Ascending aorta (tissue), 2 donors: ENCODE measurements around the gene FGFR3. TPM values are rescaled to one million over a fixed set of nuclear protein-coding genes. Genes with fewer than 3 reads are reported as not detected.

ENCODE experiments used
- DNase-seq, 2 donors: peaks; one replicate each; pipeline ENCODE4 v3.0.0-alpha.2; 2019; ENCODE audit warnings: low spot score in 2 of 2
- H3K27ac ChIP-seq, 2 donors: fragments of 200-600 bp; sonication (generic); one replicate each; pipeline ENCODE4 v1.5.1; 2016 to 2017; ENCODE audit warnings: mild to moderate bottlenecking in 1 of 2
- H3K27me3 ChIP-seq: fragments of 200-600 bp; sonication (generic); one replicate; pipeline ENCODE4 v1.5.1; 2017
- H3K36me3 ChIP-seq, 2 donors: fragments of 200-600 bp; sonication (generic); one replicate each; pipeline ENCODE4 v1.5.1; 2016
- H3K4me1 ChIP-seq, 2 donors: fragments of 200-600 bp; sonication (generic); one replicate each; pipeline ENCODE4 v1.5.1; 2016 to 2017; ENCODE audit warnings: mild to moderate bottlenecking in 1 of 2
- H3K4me3 ChIP-seq, 2 donors: fragments of 200-600 bp; sonication (generic); one replicate each; pipeline ENCODE4 v1.5.1; 2016 to 2017; ENCODE audit warnings: mild to moderate bottlenecking in 1 of 2
- H3K9me3 ChIP-seq, 2 donors: fragments of 200-600 bp; sonication (generic); one replicate each; pipeline ENCODE4 v1.5.1; 2016
- intact Hi-C: fragments of 100-400 bp; cut with DNase I; formaldehyde crosslinking; loops from one replicate; pipeline ENCODE4 v1.15.1; 2023
- total RNA-seq: library from RNA; depleted of rRNA; stranded (reverse); fragments of >200 nt; gene quantifications from one replicate; pipeline ENCODE4 v1.1.0, GENCODE V29; 2016
- TF ChIP-seq, protein P1 (sequence below), 3 experiments: fragments of 200-600 bp in 2 of 3; fragments of 450-650 bp in 1 of 3; sonication (generic) in 2 of 3; IDR thresholded peaks; one replicate each; pipeline ENCODE4 v1.5.1; 2016 to 2019; ENCODE audit warnings: antibody characterized with exemption in 3 of 3, mild to moderate bottlenecking in 1 of 3, moderate library complexity in 1 of 3

FGFR3 gene
- total RNA-seq, 1 donor from 2014 or later, result 3.7 TPM

DNA sequence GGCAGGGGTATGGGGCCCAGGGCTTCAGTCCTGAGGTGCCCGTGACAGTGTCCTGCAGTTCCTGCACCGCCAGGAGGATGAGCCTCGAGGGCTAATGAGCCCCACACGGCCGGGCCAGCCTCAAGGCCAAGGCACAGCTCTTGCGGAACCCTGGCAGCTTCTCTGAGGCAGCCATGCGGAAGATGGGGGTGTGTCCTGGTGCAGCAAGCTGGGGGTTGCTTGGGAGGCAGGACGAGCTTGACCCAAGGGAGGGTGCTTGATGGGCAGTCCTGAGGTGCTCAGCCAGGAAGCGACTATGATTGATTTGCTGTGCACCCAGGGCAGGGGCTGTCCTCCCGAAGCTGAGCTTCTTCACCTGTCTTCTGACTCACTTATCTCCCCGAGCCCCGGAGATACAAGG, 9.1 kb upstream of the FGFR3 start:
- Histone ChIP-seq H3K4me3 (no peak overlapping the region), H3K36me3 (no peaks in the 10 kb centered on the region), H3K27ac (no peak overlapping the region), H3K4me1 (no peaks in the 10 kb centered on the region), H3K9me3 (no peaks in the 10 kb centered on the region), H3K27me3 (no peaks in the 10 kb centered on the region)
- TF ChIP-seq, protein P1, sequence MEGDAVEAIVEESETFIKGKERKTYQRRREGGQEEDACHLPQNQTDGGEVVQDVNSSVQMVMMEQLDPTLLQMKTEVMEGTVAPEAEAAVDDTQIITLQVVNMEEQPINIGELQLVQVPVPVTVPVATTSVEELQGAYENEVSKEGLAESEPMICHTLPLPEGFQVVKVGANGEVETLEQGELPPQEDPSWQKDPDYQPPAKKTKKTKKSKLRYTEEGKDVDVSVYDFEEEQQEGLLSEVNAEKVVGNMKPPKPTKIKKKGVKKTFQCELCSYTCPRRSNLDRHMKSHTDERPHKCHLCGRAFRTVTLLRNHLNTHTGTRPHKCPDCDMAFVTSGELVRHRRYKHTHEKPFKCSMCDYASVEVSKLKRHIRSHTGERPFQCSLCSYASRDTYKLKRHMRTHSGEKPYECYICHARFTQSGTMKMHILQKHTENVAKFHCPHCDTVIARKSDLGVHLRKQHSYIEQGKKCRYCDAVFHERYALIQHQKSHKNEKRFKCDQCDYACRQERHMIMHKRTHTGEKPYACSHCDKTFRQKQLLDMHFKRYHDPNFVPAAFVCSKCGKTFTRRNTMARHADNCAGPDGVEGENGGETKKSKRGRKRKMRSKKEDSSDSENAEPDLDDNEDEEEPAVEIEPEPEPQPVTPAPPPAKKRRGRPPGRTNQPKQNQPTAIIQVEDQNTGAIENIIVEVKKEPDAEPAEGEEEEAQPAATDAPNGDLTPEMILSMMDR (IDR thresholded peaks at IDR 0.05), result no peak
- no peak for DNase-seq
- intact Hi-C loops, result no loop called here

DNA sequence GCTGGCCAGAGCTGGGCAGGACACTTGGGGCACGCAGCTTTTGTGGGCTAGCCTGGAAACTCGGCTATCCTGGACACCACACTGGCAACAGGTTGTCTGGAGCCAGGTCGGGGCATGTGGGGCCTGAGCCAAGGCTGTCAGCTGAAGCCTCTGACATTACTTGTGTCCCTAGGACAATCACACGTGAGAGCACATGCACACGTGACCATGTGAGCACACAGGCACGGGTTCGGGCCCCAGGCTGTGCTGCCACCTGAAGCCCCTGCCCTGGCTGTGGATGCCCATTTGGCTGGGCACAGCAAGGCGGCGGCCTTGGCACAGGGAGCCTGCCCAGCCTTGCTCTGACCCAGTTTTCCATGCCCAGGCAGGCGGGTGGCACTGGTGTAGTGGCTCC, 8.7 kb upstream of the FGFR3 start:
- Histone ChIP-seq H3K27ac (no peak overlapping the region), H3K27me3 (no peaks in the 10 kb centered on the region), H3K4me1 (no peaks in the 10 kb centered on the region), H3K36me3 (no peaks in the 10 kb centered on the region), H3K4me3 (no peak overlapping the region), H3K9me3 (no peaks in the 10 kb centered on the region)
- intact Hi-C loops, result no loop called here
- TF ChIP-seq, protein P1 (IDR thresholded peaks at IDR 0.05), result no peak
- DNase-seq, result no peak

DNA sequence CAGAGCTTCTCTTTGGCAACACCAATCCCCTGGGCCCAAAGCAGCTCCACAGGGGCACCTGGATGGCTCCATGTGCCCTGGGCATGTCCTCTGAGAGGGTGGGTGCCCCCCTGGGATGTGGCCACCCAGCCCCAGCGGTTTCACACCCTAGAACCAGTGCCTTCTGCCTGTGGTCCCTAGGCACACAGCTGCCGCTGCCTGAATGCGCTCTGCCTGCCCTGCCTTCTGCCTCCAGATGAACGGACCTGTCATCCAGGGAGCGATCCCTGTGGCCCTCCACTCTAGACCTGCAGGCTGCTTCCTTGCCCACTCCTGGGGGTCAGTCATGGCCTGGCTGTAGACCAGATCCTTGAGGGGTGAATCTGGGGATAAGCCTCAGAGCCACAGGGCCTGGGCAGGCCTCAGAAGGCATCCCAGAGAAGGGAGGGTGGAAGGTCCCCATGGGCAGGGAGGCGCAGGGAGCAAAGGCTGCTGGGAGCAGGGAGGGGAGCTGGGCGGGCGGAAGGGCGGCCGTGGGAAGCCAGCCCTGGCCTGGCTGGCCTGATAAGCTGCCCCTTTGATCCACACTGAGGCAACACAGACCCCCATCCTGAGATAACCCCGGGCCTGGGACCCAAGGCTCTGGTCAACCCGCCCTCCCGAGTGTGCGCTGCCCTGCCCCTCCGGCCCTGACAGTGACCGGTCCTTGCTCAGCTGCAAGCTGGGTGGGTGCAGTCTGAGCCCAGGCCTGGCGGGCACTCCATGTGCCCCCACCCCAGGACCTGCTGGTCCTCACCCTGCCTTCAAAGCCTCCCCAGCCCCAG, 8.1 kb upstream of the FGFR3 start:
- TF ChIP-seq, protein P1 (IDR thresholded peaks at IDR 0.05), result no peak
- H3K27me3 ChIP-seq, result no peaks in the 10 kb centered on the region

DNA sequence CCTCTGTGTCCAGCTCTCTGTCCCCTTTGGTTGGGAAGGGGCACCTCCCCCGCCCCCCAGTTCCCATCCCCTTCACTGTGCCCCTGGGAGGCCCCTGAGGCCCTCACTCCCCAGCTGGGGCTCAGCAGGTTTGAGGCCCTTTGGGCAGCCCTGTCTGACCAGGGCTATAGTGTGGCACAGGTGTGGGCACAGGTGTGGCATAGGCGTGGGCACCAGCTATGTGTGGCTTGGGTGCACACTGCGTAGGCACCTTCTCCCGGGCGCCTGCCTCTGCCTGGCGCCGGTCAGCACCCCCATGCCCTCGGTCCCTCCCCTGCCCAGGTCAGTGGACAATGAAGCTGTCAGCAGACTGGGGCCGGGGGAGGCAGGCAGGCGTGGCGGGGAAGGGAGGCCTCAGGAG, 7.5 kb upstream of the FGFR3 start:
- H3K27me3 ChIP-seq, result no peaks in the 10 kb centered on the region
- intact Hi-C loops, result no loop called here
- TF ChIP-seq, protein P1 (IDR thresholded peaks at IDR 0.05), result no peak
- H3K36me3 ChIP-seq, result no peaks in the 10 kb centered on the region
- no peaks in the 10 kb centered on the region for H3K4me1 ChIP-seq
- DNase-seq, result no peak
- H3K27ac ChIP-seq, result no peak overlapping the region
- no peaks in the 10 kb centered on the region for H3K9me3 ChIP-seq
- no peak overlapping the region for H3K4me3 ChIP-seq

More for the DNA sequence above, 8.1 kb upstream of the FGFR3 start:
- intact Hi-C loops, result no loop called here
- Histone ChIP-seq H3K36me3 (no peaks in the 10 kb centered on the region), H3K4me1 (no peaks in the 10 kb centered on the region), H3K27ac (no peak overlapping the region), H3K4me3 (no peak overlapping the region), H3K9me3 (no peaks in the 10 kb centered on the region)
- no peak for DNase-seq

DNA sequence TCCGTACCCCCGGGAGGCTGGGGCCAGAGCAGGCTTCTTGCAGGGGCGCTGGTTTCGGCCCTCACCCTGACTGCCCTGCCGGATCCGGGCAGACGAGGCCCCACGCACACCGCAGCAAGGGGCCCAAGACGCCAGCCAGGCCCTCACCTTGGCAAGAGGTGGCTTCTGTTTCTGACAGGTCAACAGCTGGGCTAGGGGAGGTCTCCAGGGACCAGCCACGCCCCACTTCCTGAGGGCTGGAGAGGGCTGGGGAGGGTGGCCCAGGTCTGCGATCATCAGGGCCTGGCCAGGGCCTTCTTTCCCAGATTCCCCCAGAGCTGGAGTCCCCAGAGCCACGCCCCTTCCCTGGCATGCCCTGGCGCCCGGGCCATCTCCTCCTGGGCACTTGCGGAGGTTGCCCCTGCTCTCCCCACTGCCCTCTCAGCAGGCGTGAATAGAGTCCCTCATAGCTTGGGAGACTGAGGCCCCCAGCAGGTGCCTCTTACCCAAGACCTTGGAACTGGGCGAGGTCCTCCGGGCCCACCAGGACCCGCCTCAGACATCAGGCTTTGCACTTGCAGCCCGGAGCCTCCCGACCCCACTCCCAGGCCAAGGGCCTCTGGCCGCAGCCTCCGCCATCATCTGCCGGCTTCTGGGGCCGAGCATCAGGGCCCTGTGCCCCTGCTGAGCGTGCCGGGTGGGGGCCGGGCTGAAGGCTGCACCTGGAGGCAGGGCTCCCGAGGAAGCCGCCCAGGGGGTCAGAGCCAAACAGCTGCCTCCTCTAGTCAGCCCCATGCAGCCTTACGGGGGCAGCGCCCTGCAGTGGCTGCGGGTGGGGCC, 6.3 kb upstream of the FGFR3 start:
- H3K27me3 ChIP-seq, result no peaks in the 10 kb centered on the region
- H3K4me3 ChIP-seq, result no peak overlapping the region
- TF ChIP-seq, protein P1 (IDR thresholded peaks at IDR 0.05), result no peak
- no peaks in the 10 kb centered on the region for H3K4me1 ChIP-seq
- no peaks in the 10 kb centered on the region for H3K36me3 ChIP-seq
- no peaks in the 10 kb centered on the region for H3K9me3 ChIP-seq
- no peak for DNase-seq
- intact Hi-C loops, result no loop called here
- no peak overlapping the region for H3K27ac ChIP-seq
